GM23338 (cell line): ENCODE measurements around the gene DNAJC27. TPM values are rescaled to one million over a fixed set of nuclear protein-coding genes. Genes with fewer than 3 reads are reported as not detected.

Experiments used
- ATAC-seq: fragments of 200-7000 bp; cut with Tn5 transposase; 3 replicates; pipeline ENCODE4 v1.9.1; 2020
- DNase-seq: peaks from one replicate; pipeline ENCODE4 v3.0.0-alpha.2; 2015; ENCODE audit warnings: low spot score
- H2AFZ ChIP-seq: fragments of 200-600 bp; sonication (generic); 2 replicates; pipeline ENCODE4 v1.8.0; 2016; ENCODE audit warnings: antibody characterized with exemption, mild to moderate bottlenecking, moderate library complexity
- H3F3A ChIP-seq: fragments of 200-600 bp; sonication (generic); replicated peaks from 2 replicates; pipeline ENCODE4 v1.8.0; 2017; ENCODE audit warnings: antibody characterized with exemption, mixed run types, low read depth
- H3K27ac ChIP-seq: fragments of 200-600 bp; sonication (generic); 2 replicates; pipeline ENCODE4 v1.6.1; 2016; ENCODE audit warnings: low read depth
- H3K27me3 ChIP-seq: fragments of 200-600 bp; sonication (generic); 2 replicates; pipeline ENCODE4 v1.8.0; 2016; ENCODE audit warnings: mild to moderate bottlenecking, mixed run types, moderate library complexity; ENCODE audit not compliant: insufficient read depth
- H3K36me3 ChIP-seq: fragments of 200-600 bp; sonication (generic); 2 replicates; pipeline ENCODE4 v1.8.0; 2016; ENCODE audit warnings: mild to moderate bottlenecking; ENCODE audit not compliant: insufficient read depth
- H3K4me1 ChIP-seq: fragments of 200-600 bp; sonication (generic); 2 replicates; pipeline ENCODE4 v1.8.0; 2016; ENCODE audit warnings: mild to moderate bottlenecking, moderate library complexity; ENCODE audit not compliant: insufficient read depth
- H3K4me2 ChIP-seq: fragments of 200-600 bp; sonication (generic); 2 replicates; pipeline ENCODE4 v1.7.1; 2017; ENCODE audit warnings: mixed run types
- H3K4me3 ChIP-seq: fragments of 200-600 bp; sonication (generic); 2 replicates; pipeline ENCODE4 v1.6.1; 2016; ENCODE audit warnings: mixed run types
- H3K79me2 ChIP-seq: fragments of 200-600 bp; sonication (generic); replicated peaks from 2 replicates; pipeline ENCODE4 v1.8.0; 2017; ENCODE audit warnings: mild to moderate bottlenecking; ENCODE audit not compliant: insufficient read depth
- H3K9me2 ChIP-seq: fragments of 200-600 bp; sonication (generic); 2 replicates; pipeline ENCODE4 v1.8.0; 2017; ENCODE audit not compliant: insufficient read depth
- H4K20me1 ChIP-seq: fragments of 200-600 bp; sonication (generic); replicated peaks from 2 replicates; pipeline ENCODE4 v1.8.0; 2017; ENCODE audit warnings: mild to moderate bottlenecking; ENCODE audit not compliant: insufficient read depth
- H3K27ac Mint-ChIP-seq: 2 replicates; pipeline ENCODE4 v1.8.0; 2020; ENCODE audit warnings: inconsistent platforms, mild to moderate bottlenecking, moderate library complexity, mixed read lengths
- H3K27me3 Mint-ChIP-seq: 3 replicates; pipeline ENCODE4 v1.8.0; 2022; ENCODE audit warnings: low read depth, mild to moderate bottlenecking, moderate library complexity, mixed read lengths, inconsistent platforms; ENCODE audit not compliant: insufficient read depth, poor library complexity
- H3K36me3 Mint-ChIP-seq: 3 replicates; pipeline ENCODE4 v1.8.0; 2021; ENCODE audit warnings: low read depth, mild to moderate bottlenecking, inconsistent platforms, moderate library complexity, mixed read lengths
- H3K4me1 Mint-ChIP-seq: 3 replicates; pipeline ENCODE4 v1.8.0; 2020; ENCODE audit warnings: mild to moderate bottlenecking, inconsistent platforms, mixed read lengths
- H3K4me3 Mint-ChIP-seq: 3 replicates; pipeline ENCODE4 v1.8.0; 2021; ENCODE audit warnings: moderate library complexity, mild to moderate bottlenecking, inconsistent platforms, mixed read lengths
- H3K9me3 Mint-ChIP-seq: 3 replicates; pipeline ENCODE4 v1.8.0; 2020; ENCODE audit warnings: moderate library complexity, mild to moderate bottlenecking, inconsistent platforms, mixed read lengths
- CREB1 ChIP-seq: fragments of 250-450 bp; sonication (Bioruptor Pico); IDR thresholded peaks from 2 replicates; pipeline ENCODE4 v1.5.0; 2020; ENCODE audit warnings: low read depth, mild to moderate bottlenecking, moderate library complexity
- EZH2 ChIP-seq: fragments of 200-600 bp; sonication (generic); IDR thresholded peaks from one replicate; pipeline ENCODE4 v1.8.0; 2017; ENCODE audit warnings: antibody characterized with exemption, mild to moderate bottlenecking, low read depth; ENCODE audit not compliant: unreplicated experiment
- EZH2phosphoT487 ChIP-seq: fragments of 200-600 bp; sonication (generic); IDR thresholded peaks from one replicate; pipeline ENCODE4 v1.8.1; 2018; ENCODE audit warnings: antibody characterized with exemption; ENCODE audit not compliant: unreplicated experiment
- JUNB ChIP-seq: IDR thresholded peaks from one replicate; pipeline ENCODE4 v1.6.1; 2016; ENCODE audit warnings: antibody characterized with exemption; ENCODE audit not compliant: unreplicated experiment
- NANOG ChIP-seq: IDR thresholded peaks from 2 replicates; pipeline ENCODE4 v1.6.1; 2016; ENCODE audit warnings: antibody characterized with exemption, borderline replicate concordance
- POLR2AphosphoS5 ChIP-seq: IDR thresholded peaks from 2 replicates; pipeline ENCODE4 v1.6.1; 2016; ENCODE audit warnings: antibody characterized with exemption, low read depth
- STAT1 ChIP-seq: IDR thresholded peaks from one replicate; pipeline ENCODE4 v1.6.1; 2016; ENCODE audit warnings: antibody characterized with exemption; ENCODE audit not compliant: unreplicated experiment
- ZNF114 ChIP-seq: fragments of 250-450 bp; sonication (Bioruptor Pico); IDR thresholded peaks from 2 replicates; pipeline ENCODE4 v1.5.0; 2020; ENCODE audit warnings: mild to moderate bottlenecking, moderate library complexity
- ZNF331 ChIP-seq: fragments of 250-450 bp; sonication (Bioruptor Pico); IDR thresholded peaks from 2 replicates; pipeline ENCODE4 v1.5.0; 2020; ENCODE audit warnings: low read depth, mild to moderate bottlenecking, moderate library complexity
- polyA plus RNA-seq: library from polyadenylated mRNA; unstranded; fragments of >200 nt; fragmentation: Nextera tagmentation; extraction: Ambion mirVana; gene quantifications from 2 replicates; pipeline ENCODE4 v1.2.1, GENCODE V29; 2016
- total RNA-seq: library from RNA; depleted of rRNA; stranded (reverse); fragments of >200 nt; shearing (Covaris generic); gene quantifications from 2 replicates; pipeline ENCODE4 v1.2.3, GENCODE V29; 2014
- TF ChIP-seq, protein P1 (sequence below): fragments of 250-450 bp; sonication (Bioruptor Pico); IDR thresholded peaks from 2 replicates; pipeline ENCODE4 v1.5.0; 2020; ENCODE audit warnings: mild to moderate bottlenecking, moderate library complexity
- TF ChIP-seq, protein P2 (sequence below): IDR thresholded peaks from 2 replicates; pipeline ENCODE4 v1.6.1; 2016; ENCODE audit warnings: antibody characterized with exemption
- TF ChIP-seq, protein P3 (sequence below), 2 experiments: fragments of 200-600 bp in 1 of 2; sonication (generic) in 1 of 2; conservative IDR thresholded peaks; 2 replicates each; pipeline versions ENCODE4 v1.5.1 to v1.6.1; 2016 to 2017; ENCODE audit warnings: antibody characterized with exemption in 2 of 2, low read depth in 2 of 2, mild to moderate bottlenecking in 2 of 2, moderate library complexity in 1 of 2
- TF ChIP-seq, protein P4 (sequence below): IDR thresholded peaks from one replicate; pipeline ENCODE4 v1.6.1; 2018; ENCODE audit warnings: antibody characterized with exemption; ENCODE audit not compliant: unreplicated experiment

Gene DNAJC27
- total and polyA plus RNA-seq, 2 experiments from 2014 or later: 2.4 to 2.6 TPM

DNA sequence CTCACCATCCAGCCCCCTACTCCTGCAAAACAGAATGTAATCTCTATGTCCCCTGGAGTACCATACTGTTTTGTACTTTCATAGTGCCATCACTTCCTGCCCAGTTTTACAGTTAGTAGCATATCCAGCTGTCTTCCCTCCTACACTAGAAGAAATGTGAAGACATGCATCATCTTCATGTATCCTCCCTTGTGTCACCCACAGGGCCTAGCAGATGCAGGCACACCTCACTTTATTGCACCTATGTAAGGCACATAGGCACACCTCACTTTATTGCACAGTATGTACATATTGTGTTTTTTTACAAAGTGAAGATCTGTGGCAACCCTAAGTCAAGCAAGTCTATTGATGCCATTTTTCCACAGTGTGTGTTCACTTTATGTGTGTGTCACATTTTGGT, 12.0 kb downstream of the DNAJC27 start:
- peaks cover 2% of the 10 kb centered on the region for H3K27me3 Mint-ChIP-seq
- Histone ChIP-seq H3K27ac (no peak overlapping the region), H2AFZ (no peak overlapping the region), H3K4me1 (peaks cover 6% of the 10 kb centered on the region), H3F3A (no peaks in the 10 kb centered on the region), H3K27me3 (no peaks in the 10 kb centered on the region), H3K9me2 (no peaks in the 10 kb centered on the region), H3K79me2 (no peaks in the 10 kb centered on the region), H4K20me1 (no peaks in the 10 kb centered on the region), H3K36me3 (peaks cover 14% of the 10 kb centered on the region), H3K4me3 (no peak overlapping the region), H3K4me2 (no peak overlapping the region)
- H3K9me3 Mint-ChIP-seq: no peaks in the 10 kb centered on the region; the same call in 1 of the 3 replicates
- peaks cover 10% of the 10 kb centered on the region; the same call in 2 of the 3 replicates for H3K4me1 Mint-ChIP-seq
- ATAC-seq: no peak
- peaks cover 30% of the 10 kb centered on the region for H3K36me3 Mint-ChIP-seq
- TF ChIP-seq, protein P1, sequence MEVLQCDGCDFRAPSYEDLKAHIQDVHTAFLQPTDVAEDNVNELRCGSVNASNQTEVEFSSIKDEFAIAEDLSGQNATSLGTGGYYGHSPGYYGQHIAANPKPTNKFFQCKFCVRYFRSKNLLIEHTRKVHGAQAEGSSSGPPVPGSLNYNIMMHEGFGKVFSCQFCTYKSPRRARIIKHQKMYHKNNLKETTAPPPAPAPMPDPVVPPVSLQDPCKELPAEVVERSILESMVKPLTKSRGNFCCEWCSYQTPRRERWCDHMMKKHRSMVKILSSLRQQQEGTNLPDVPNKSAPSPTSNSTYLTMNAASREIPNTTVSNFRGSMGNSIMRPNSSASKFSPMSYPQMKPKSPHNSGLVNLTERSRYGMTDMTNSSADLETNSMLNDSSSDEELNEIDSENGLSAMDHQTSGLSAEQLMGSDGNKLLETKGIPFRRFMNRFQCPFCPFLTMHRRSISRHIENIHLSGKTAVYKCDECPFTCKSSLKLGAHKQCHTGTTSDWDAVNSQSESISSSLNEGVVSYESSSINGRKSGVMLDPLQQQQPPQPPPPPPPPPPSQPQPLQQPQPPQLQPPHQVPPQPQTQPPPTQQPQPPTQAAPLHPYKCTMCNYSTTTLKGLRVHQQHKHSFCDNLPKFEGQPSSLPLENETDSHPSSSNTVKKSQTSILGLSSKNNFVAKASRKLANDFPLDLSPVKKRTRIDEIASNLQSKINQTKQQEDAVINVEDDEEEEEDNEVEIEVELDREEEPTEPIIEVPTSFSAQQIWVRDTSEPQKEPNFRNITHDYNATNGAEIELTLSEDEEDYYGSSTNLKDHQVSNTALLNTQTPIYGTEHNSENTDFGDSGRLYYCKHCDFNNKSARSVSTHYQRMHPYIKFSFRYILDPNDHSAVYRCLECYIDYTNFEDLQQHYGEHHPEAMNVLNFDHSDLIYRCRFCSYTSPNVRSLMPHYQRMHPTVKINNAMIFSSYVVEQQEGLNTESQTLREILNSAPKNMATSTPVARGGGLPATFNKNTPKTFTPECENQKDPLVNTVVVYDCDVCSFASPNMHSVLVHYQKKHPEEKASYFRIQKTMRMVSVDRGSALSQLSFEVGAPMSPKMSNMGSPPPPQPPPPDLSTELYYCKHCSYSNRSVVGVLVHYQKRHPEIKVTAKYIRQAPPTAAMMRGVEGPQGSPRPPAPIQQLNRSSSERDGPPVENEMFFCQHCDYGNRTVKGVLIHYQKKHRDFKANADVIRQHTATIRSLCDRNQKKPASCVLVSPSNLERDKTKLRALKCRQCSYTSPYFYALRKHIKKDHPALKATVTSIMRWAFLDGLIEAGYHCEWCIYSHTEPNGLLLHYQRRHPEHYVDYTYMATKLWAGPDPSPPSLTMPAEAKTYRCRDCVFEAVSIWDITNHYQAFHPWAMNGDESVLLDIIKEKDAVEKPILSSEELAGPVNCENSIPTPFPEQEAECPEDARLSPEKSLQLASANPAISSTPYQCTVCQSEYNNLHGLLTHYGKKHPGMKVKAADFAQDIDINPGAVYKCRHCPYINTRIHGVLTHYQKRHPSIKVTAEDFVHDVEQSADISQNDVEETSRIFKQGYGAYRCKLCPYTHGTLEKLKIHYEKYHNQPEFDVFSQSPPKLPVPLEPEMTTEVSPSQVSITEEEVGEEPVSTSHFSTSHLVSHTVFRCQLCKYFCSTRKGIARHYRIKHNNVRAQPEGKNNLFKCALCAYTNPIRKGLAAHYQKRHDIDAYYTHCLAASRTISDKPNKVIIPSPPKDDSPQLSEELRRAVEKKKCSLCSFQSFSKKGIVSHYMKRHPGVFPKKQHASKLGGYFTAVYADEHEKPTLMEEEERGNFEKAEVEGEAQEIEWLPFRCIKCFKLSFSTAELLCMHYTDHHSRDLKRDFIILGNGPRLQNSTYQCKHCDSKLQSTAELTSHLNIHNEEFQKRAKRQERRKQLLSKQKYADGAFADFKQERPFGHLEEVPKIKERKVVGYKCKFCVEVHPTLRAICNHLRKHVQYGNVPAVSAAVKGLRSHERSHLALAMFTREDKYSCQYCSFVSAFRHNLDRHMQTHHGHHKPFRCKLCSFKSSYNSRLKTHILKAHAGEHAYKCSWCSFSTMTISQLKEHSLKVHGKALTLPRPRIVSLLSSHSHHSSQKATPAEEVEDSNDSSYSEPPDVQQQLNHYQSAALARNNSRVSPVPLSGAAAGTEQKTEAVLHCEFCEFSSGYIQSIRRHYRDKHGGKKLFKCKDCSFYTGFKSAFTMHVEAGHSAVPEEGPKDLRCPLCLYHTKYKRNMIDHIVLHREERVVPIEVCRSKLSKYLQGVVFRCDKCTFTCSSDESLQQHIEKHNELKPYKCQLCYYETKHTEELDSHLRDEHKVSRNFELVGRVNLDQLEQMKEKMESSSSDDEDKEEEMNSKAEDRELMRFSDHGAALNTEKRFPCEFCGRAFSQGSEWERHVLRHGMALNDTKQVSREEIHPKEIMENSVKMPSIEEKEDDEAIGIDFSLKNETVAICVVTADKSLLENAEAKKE (CRISPR knock-in tag): no peak
- no peak for TF ChIP-seq STAT1
- no peak for TF ChIP-seq CREB1 (CRISPR knock-in tag)
- TF ChIP-seq POLR2AphosphoS5: no peak
- TF ChIP-seq, protein P2, sequence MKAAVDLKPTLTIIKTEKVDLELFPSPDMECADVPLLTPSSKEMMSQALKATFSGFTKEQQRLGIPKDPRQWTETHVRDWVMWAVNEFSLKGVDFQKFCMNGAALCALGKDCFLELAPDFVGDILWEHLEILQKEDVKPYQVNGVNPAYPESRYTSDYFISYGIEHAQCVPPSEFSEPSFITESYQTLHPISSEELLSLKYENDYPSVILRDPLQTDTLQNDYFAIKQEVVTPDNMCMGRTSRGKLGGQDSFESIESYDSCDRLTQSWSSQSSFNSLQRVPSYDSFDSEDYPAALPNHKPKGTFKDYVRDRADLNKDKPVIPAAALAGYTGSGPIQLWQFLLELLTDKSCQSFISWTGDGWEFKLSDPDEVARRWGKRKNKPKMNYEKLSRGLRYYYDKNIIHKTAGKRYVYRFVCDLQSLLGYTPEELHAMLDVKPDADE: no peak
- no peak for TF ChIP-seq NANOG
- TF ChIP-seq EZH2: no peak
- TF ChIP-seq ZNF331: no peak
- no peak for TF ChIP-seq EZH2phosphoT487
- no peak for TF ChIP-seq JUNB
- no peak for TF ChIP-seq ZNF114 (CRISPR knock-in tag)
- TF ChIP-seq, protein P3, sequence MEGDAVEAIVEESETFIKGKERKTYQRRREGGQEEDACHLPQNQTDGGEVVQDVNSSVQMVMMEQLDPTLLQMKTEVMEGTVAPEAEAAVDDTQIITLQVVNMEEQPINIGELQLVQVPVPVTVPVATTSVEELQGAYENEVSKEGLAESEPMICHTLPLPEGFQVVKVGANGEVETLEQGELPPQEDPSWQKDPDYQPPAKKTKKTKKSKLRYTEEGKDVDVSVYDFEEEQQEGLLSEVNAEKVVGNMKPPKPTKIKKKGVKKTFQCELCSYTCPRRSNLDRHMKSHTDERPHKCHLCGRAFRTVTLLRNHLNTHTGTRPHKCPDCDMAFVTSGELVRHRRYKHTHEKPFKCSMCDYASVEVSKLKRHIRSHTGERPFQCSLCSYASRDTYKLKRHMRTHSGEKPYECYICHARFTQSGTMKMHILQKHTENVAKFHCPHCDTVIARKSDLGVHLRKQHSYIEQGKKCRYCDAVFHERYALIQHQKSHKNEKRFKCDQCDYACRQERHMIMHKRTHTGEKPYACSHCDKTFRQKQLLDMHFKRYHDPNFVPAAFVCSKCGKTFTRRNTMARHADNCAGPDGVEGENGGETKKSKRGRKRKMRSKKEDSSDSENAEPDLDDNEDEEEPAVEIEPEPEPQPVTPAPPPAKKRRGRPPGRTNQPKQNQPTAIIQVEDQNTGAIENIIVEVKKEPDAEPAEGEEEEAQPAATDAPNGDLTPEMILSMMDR (conservative IDR thresholded peaks at IDR 0.05; ENCODE audit: low read depth in 2 of 2): no peak
- TF ChIP-seq, protein P4, sequence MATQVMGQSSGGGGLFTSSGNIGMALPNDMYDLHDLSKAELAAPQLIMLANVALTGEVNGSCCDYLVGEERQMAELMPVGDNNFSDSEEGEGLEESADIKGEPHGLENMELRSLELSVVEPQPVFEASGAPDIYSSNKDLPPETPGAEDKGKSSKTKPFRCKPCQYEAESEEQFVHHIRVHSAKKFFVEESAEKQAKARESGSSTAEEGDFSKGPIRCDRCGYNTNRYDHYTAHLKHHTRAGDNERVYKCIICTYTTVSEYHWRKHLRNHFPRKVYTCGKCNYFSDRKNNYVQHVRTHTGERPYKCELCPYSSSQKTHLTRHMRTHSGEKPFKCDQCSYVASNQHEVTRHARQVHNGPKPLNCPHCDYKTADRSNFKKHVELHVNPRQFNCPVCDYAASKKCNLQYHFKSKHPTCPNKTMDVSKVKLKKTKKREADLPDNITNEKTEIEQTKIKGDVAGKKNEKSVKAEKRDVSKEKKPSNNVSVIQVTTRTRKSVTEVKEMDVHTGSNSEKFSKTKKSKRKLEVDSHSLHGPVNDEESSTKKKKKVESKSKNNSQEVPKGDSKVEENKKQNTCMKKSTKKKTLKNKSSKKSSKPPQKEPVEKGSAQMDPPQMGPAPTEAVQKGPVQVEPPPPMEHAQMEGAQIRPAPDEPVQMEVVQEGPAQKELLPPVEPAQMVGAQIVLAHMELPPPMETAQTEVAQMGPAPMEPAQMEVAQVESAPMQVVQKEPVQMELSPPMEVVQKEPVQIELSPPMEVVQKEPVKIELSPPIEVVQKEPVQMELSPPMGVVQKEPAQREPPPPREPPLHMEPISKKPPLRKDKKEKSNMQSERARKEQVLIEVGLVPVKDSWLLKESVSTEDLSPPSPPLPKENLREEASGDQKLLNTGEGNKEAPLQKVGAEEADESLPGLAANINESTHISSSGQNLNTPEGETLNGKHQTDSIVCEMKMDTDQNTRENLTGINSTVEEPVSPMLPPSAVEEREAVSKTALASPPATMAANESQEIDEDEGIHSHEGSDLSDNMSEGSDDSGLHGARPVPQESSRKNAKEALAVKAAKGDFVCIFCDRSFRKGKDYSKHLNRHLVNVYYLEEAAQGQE: no peak
- no peak overlapping the region for H3K27ac Mint-ChIP-seq
- no peak overlapping the region for H3K4me3 Mint-ChIP-seq
- no peak for DNase-seq
